HepG2 (cell line): ENCODE data around the gene HAGHL. TPM values are rescaled to one million over a fixed set of nuclear protein-coding genes. Genes with fewer than 3 reads are reported as not detected.

ENCODE experiments used
- ATAC-seq: fragments of 200-7000 bp; cut with Tn5 transposase; 3 replicates; pipeline ENCODE4 v1.9.1; 2020; ENCODE audit warnings: mild to moderate bottlenecking, moderate library complexity
- BruUV-seq: library from RNA; stranded (reverse); fragments of 400-500 nt; replicated peaks from 2 replicates; lab custom pipeline; 2021; lab: Mats Ljungman, UMichigan
- CTCF ChIA-PET: fragments of 300-600 bp; formaldehyde crosslinking; extraction: SDS; loops from one replicate; lab custom pipeline; 2021; ENCODE audit warnings: low total read pairs, inconsistent platforms, low intra/inter-chr PET ratio; lab: Yijun Ruan, JAX
- POLR2A ChIA-PET: fragments of 350-600 bp; sonication (Branson Sonifier 250); formaldehyde crosslinking; loops from one replicate; lab custom pipeline; 2020; ENCODE audit warnings: antibody characterized with exemption, inconsistent platforms; lab: Yijun Ruan, JAX
- DNase-seq: peaks from one replicate; pipeline ENCODE4 v3.0.0-alpha.2; 2015; ENCODE audit warnings: low spot score
- FAIRE-seq: peaks from 3 replicates; lab custom pipeline; 2011; peaks lifted over from hg19 to GRCh38; lab: Jason Lieb, UNC
- H2AFZ ChIP-seq: one replicate; pipeline ENCODE4 v1.6.1; 2011; ENCODE audit warnings: low read length, inconsistent platforms
- H3K27ac ChIP-seq: fragments of 300-600 bp; 3 replicates; pipeline ENCODE4 v1.8.0; 2011; ENCODE audit warnings: mixed run types, mild to moderate bottlenecking, mixed read lengths, low read length, inconsistent platforms; ENCODE audit not compliant: insufficient read depth; ENCODE audit errors: extremely low read length
- H3K27me3 ChIP-seq, 2 experiments: fragments of 200-600 bp in 1 of 2; 2 replicates in 1 of 2; 3 replicates in 1 of 2; pipeline versions ENCODE4 v1.6.0 to v1.8.0; 2011; ENCODE audit warnings: low read length in 2 of 2, mild to moderate bottlenecking in 2 of 2, moderate library complexity in 2 of 2, inconsistent platforms in 1 of 2; ENCODE audit not compliant: insufficient read depth in 2 of 2, control insufficient read depth in 1 of 2
- H3K36me3 ChIP-seq, 2 experiments: fragments of 200-600 bp in 1 of 2; replicated peaks in 1 of 2; 2 replicates in 1 of 2; 3 replicates in 1 of 2; pipeline versions ENCODE4 v1.5.1 to v1.8.0; 2011; ENCODE audit warnings: low read length in 2 of 2, inconsistent platforms in 1 of 2; ENCODE audit not compliant: insufficient read depth in 2 of 2, control insufficient read depth in 1 of 2
- H3K4me1 ChIP-seq: 2 replicates; pipeline ENCODE4 v1.5.1; 2012; ENCODE audit warnings: low read length, inconsistent platforms; ENCODE audit not compliant: insufficient read depth
- H3K4me2 ChIP-seq: 2 replicates; pipeline ENCODE4 v1.6.0; 2011; ENCODE audit warnings: low read depth, low read length, inconsistent platforms
- H3K4me3 ChIP-seq, 3 experiments: fragments of 200-600 bp in 1 of 3; sonication (generic), shearing (Covaris generic) in 1 of 3; replicated peaks in 1 of 3; 2 replicates each; pipeline ENCODE4 v1.5.1; 2011 to 2016; ENCODE audit warnings: low read length in 3 of 3, inconsistent platforms in 2 of 3, low read depth in 2 of 3, mild to moderate bottlenecking in 2 of 3, control low read depth in 1 of 3, mixed read lengths in 1 of 3; ENCODE audit not compliant: insufficient read depth in 1 of 3
- H3K79me2 ChIP-seq: one replicate; pipeline ENCODE4 v1.6.1; 2011; ENCODE audit warnings: low read length, inconsistent platforms; ENCODE audit not compliant: insufficient read depth
- H3K9ac ChIP-seq: 2 replicates; pipeline ENCODE4 v1.6.0; 2011; ENCODE audit warnings: mild to moderate bottlenecking, low read depth, low read length, inconsistent platforms; ENCODE audit not compliant: insufficient read depth
- H3K9me3 ChIP-seq: 2 replicates; pipeline ENCODE4 v1.5.1; 2012; ENCODE audit warnings: mild to moderate bottlenecking, low read length
- H4K20me1 ChIP-seq: 2 replicates; pipeline ENCODE4 v1.6.0; 2011; ENCODE audit warnings: inconsistent platforms, mild to moderate bottlenecking, low read length, moderate library complexity; ENCODE audit not compliant: insufficient read depth
- AGO1 ChIP-seq: fragments of 200-400 bp; formaldehyde crosslinking; IDR thresholded peaks from 2 replicates; pipeline ENCODE4 v1.6.1; 2017; ENCODE audit warnings: mild to moderate bottlenecking, low read depth, low read length, moderate library complexity; ENCODE audit not compliant: poor library complexity, severe bottlenecking
- FIP1L1 ChIP-seq: fragments of 200-400 bp; formaldehyde crosslinking; IDR thresholded peaks from 2 replicates; pipeline ENCODE4 v1.6.1; 2018; ENCODE audit warnings: low read depth, mild to moderate bottlenecking, low read length, moderate library complexity, borderline replicate concordance; ENCODE audit not compliant: insufficient read depth
- FOSL2 ChIP-seq: sonication (generic); formaldehyde crosslinking; IDR thresholded peaks from 2 replicates; pipeline ENCODE4 v1.4.0; 2020; ENCODE audit warnings: missing genetic modification reagents
- WGBS: methylation state at CpG from one replicate; pipeline ENCODE4 v1.1.6; 2017; ENCODE audit warnings: low lambda C conversion rate; 5-methylcytosine and 5-hydroxymethylcytosine counted together
- in situ Hi-C: cut with HindIII; loops from 2 replicates; pipeline ENCODE4 v1.10.0; 2017; ENCODE audit warnings: low pct_unique_long_range_greater_than_20kb; ENCODE audit not compliant: extremely low pct_ligation_motif_present
- intact Hi-C: fragments of 100-400 bp; cut with micrococcal nuclease; formaldehyde crosslinking; loops from one replicate; pipeline ENCODE4 v1.10.0; 2022; ENCODE audit not compliant: unreplicated experiment
- polyA plus RNA-seq, 8 experiments: library from polyadenylated mRNA; depleted of rRNA in 3 of 8; stranded (reverse) in 7 of 8; unstranded in 1 of 8; fragments of >200 nt; fragmentation: Illumina TruSeq in 4 of 8; extraction: Trizol in 4 of 8; gene quantifications; 2 replicates each; pipeline versions ENCODE4 v1.2.1 to v1.2.3, GENCODE V29; 2011 to 2016; ENCODE audit warnings: low read depth in 4 of 8, missing spikeins in 1 of 8, mixed read lengths in 1 of 8; ENCODE audit not compliant: insufficient read depth in 1 of 8
- total RNA-seq, 5 experiments: library from RNA; depleted of rRNA; stranded (reverse); fragments of >200 nt; fragmentation: Illumina TruSeq; extraction: Trizol; gene quantifications; 2 replicates each; pipeline ENCODE4 v1.2.3, GENCODE V29; 2016; ENCODE audit warnings: low read depth in 1 of 5

Gene HAGHL
- total and polyA plus RNA-seq, 2 of the 13 experiments (the other 11 are each of a cell fraction or from before 2014, with no cell fraction given): 3.4 to 8.4 TPM

GRCh38 chr16:717450-718245 lies 9.3 kb upstream of the HAGHL start:
- no peak for ATAC-seq
- intact Hi-C loops: no loop called here
- H4K20me1 ChIP-seq: peaks cover 5% of the 10 kb centered on the region

DNA sequence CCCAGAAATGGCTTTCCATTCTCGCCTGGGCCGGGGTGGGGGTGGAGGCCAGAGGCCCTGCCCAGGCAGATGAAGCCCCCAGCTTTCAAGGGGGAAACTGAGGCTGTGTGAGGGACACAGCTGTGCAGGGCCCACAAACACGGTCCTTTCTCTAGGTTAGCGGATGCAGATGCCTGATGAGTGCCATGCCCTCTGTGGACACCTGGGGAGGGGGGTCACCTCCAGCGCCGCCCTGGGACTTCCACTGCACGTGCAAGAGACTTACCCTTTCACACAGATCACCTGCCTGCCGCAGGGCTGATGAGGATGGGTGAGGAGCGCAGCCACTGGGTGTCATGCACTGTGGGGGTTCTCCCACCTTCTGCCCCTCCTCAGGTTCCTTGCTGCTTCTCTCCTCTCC lies 8.5 kb upstream of the HAGHL start:
- Histone ChIP-seq H4K20me1 (peaks cover 5% of the 10 kb centered on the region), H3K36me3 (no peaks in the 10 kb centered on the region), H3K4me2 (no peak overlapping the region), H2AFZ (no peak overlapping the region), H3K4me3 (no peak overlapping the region), H3K79me2 (peaks cover 3% of the 10 kb centered on the region), H3K9me3 (no peaks in the 10 kb centered on the region), H3K4me1 (peaks cover 50% of the 10 kb centered on the region), H3K27me3 (no peaks in the 10 kb centered on the region), H3K27ac (no peak overlapping the region), H3K9ac (no peak overlapping the region)
- ChIA-PET POLR2A (no interaction called here), CTCF (no interaction called here)
- no TSS peak for BruUV-seq
- intact Hi-C loops: no loop called here
- DNase-seq (no peak), FAIRE-seq (no peak), ATAC-seq (no peak)
- WGBS: 100% methylated on average over 6 of the region's 9 CpGs
- TF ChIP-seq FOSL2 (CRISPR knock-in tag) (no peak), AGO1 (peak; percentile 49)
- in situ Hi-C loops: no loop called here

More at GRCh38 chr16:717450-718245, 9.3 kb upstream of the HAGHL start:
- no peak overlapping the region for H3K27ac ChIP-seq
- no peak overlapping the region for H2AFZ ChIP-seq
- H3K27me3 ChIP-seq: no peaks in the 10 kb centered on the region
- BruUV-seq: no TSS peak
- no peaks in the 10 kb centered on the region for H3K9me3 ChIP-seq
- in situ Hi-C loops: no loop called here
- H3K79me2 ChIP-seq: peaks cover 3% of the 10 kb centered on the region
- CTCF ChIA-PET: no interaction called here
- H3K4me1 ChIP-seq: peaks cover 53% of the 10 kb centered on the region
- H3K4me2 ChIP-seq: no peak overlapping the region
- WGBS: 100% methylated on average over 5 of the region's 32 CpGs
- no peak for DNase-seq
- no peak overlapping the region for H3K9ac ChIP-seq
- H3K4me3 ChIP-seq: no peak overlapping the region
- peak; percentile 29 for TF ChIP-seq AGO1
- TF ChIP-seq FIP1L1: no peak
- H3K36me3 ChIP-seq: no peaks in the 10 kb centered on the region
- POLR2A ChIA-PET: no interaction called here
- no peak for FAIRE-seq
